ENCODE measurements around the gene COL1A2.

- TF ChIP-seq CTCF (IDR thresholded peaks at IDR 0.05), result no peak
- TF ChIP-seq EZH2 (IDR thresholded peaks at IDR 0.05; ENCODE audit: borderline replicate concordance, insufficient read depth, low read depth, low read length, poor library complexity, severe bottlenecking), result no peak
These were observed 20.5 kb upstream of the COL1A2 start for GRCh38 chr7:94374231-94374630.
